Myocyte (in vitro differentiated cells): ENCODE results near the gene SAP30L. TPM values are rescaled to one million over a fixed set of nuclear protein-coding genes. Genes with fewer than 3 reads are reported as not detected.

Experiments
- DNase-seq: peaks from one replicate; pipeline ENCODE4 v3.0.0-alpha.2; 2012; ENCODE audit warnings: low read depth
- total RNA-seq: library from RNA; depleted of rRNA; stranded (reverse); fragments of >200 nt; gene quantifications from 2 replicates; pipeline ENCODE4 v1.2.3, GENCODE V29; 2014

The SAP30L gene
- total RNA-seq, 1 donor from 2014 or later: 20.2 TPM

DNA sequence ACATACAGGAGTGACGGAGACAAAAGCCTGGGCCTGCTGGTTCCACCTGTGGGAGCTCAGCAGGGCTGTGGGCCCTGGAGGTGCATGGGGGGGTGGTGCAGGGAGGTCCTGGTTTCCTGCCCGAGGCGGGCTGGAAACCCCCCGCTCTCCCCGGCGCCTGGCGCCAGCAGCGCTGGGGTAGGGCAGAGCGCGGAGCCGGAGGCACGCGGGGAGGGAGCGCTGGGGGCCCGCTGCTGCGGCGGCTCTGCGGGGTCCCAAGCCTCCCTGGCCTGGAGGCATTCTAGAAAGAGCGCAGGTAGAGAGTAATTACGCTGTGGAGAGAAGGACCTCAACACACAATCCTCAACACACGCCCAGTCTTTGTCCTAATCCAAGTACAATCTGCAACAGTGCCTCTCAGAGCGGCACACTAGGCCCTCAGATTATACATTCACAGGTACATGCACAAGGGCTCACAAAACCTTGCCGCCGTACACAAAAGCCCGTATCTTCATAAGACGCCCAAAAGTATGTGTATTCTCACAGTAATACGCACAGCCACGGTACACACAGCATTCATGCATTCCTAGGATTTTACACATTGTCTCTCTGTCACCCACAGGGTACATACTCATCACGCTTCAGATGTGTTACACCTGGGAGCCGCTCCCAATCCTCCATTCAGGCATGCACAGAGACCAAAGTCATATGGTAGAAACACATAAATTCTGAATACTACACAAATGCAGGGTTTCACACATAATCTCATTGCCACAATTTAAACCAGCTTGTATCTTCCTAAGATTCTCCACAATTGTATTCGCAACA, 34.4 kb downstream of the SAP30L start:
- no peak for DNase-seq

DNA sequence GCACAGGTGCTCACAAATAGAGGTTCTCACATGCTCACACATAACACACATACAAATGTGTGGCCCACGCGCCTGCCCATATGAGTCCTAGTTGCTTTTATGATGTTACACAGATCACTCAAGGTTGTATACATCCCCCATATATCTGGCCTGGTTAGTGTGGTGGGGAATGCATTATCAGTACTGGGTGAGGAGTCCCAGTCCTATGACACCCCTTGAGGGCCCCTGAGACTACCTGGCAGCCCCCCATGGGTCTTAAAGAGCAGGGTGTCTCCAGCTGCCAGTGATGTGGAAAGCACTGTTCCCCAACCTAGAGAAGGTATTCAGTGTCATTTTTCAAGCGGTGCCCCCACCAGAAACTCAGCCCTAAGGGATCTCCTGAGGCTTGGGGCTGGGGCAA, 35.0 kb downstream of the SAP30L start:
- no peak for DNase-seq

DNA sequence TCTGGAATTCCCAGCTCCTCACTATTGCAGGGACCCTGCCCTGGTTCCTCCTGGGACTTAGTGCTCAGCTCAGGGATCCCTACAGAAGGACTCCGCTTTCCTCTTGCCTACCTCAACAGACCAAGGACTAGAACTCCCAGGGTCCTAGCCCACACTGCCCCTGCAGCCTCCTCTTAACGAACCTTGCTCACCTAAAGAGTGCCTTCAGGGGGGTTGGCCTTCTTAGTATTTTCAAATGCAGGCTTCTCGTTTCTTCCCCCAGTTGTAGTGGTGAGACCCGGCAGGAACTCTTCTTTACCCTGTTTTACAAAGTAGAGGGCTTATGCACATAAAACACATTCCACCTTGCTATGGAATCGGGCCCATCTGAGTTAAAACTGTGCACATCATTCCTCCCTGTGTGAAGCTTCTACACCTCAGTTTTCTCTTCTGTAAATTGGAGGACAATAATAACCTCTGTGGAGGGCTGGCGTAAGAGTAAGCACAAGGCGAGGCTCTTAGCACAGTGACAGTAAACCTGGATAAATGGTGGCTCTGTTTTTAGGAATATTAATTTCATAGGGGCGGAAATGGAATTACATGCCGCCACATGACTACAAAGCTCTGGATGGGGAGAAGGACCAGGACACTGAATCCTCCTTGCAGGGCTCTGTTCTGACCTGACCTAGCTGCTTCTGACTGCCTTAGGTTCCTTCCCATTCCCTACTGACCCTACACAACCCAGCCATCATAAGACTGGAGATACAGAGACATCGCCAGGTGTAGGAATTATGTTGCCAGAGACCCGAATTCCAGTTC, 36.0 kb downstream of the SAP30L start:
- no peak for DNase-seq

DNA sequence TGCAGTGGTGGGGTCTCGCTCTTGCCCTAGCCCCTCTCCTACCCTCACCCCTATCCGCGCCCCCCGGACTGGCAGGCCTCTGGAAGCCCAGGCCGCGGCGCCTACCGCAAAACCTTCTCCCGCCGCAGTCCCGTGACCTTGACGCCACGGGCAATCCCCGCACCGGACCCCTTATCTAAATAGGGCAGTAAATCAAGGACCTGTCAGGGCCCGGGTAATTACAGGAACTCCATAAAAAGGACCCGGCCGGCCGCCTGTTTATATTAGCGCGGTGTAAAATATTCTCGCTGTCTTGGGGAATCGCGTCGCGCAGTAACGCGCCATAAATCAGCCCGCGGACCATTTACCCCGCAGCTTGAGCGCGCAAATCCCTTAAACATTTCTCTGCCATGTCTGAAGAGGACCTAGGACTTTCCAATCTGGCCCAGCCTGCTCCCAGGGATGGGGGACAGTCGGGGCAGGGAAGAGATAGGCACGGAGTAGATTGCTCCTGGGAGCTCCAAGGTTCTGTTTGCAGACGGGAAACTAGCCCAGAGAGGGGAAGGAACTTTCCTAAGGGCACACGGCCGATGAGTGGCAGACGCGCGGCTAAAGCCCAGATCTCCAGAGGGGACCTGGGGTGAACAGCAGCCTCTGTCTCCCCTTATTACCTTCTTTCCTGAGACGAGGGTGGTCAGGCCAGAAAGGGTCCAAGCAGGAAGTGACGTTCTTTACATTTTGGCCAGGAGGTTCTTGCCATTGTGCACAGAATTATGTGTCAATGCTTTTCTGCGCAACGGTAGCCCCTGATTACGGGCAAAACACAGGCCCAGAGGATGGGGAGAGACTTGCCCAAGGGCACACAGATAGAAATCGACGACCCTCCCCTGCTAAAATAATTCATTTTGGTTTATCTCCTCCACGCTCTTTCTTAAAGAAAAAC, 37.0 kb downstream of the SAP30L start:
- no peak for DNase-seq

DNA sequence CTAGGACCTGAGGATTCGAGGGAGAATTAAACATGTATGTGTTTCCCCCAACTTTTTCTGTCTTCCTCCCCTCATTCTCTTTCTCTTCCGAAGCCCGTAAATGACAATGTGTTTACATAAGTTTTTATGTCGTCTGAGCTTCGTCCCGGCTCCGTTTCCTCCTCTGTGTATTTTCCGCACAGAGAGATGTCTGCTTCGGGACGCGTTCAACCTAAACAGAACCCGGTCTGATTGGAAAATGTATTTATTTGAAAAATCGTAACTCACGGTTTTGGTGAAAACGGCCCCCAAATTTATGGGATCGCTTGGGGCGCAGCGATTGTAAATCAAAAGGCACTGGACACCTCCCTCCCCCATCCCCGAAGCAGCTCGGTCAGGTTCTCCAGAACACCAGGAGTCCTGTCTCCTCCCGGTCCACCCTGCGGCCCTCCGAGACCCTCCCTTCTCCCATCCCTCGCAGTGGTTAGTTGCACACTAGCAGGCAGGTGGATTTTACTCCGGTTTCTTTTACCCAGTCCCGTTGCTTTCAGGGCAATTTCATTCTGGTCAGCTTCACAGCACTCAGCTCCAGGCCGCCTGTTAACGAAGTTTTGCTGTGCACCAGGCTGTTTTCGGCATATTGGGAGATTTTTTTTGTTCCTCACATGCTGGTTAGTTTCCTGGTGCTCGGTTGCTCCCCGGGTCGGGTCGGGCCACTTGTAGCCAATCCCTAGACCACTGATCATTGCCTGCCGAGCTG, 38.0 kb downstream of the SAP30L start:
- DNase-seq: no peak

DNA sequence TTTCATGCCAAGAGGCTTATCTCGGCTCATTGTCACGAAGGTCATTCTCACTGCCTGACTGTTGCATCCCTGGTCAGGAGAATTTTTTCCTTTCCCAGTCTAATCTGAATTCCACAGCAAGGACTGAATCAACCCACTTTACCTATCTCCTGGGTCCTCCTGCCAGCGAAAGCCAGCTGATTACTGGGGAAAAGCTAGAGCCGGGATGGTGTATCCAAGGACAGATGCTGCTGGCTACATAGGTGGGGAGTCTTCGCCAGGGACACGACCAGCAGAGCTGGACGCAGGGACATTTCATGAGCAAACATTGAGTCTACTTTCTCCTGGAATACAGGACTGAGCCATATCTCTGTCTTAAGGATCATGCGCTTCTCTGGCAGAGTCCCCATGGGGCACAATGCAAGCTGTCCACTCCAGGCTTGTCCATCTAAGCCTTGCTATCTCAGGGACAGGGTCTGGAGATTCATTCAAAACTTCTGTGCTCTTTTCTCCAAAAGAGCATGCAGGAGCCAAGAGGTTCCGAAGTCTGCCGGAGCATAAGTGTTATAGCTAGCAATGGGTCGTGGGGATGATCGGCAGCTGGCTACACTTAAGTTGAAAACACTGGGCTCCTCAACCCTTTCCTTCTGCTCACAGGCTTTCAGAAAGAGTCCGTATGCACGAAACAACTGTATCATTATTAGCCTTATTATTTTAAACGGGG, 38.7 kb downstream of the SAP30L start:
- no peak for DNase-seq

DNA sequence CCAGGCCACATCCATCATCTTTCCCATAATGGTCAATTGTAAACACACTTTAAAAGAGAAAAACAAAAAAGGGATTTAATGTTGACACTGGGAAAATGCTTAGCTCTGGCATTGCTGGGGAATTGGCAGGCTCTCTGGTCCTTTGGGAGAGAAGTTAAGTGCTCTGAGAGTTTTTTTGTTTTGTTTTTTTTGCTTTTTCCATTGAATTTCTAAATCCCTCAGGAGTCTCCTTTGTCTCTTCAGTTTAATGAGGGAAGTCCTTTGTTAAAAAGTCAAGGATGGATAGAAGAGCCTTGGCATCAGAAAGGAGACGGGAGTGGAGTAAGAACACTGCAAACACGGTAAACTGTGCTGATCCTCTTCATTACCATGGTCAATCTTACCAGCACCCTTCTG, 39.3 kb downstream of the SAP30L start:
- DNase-seq: no peak

DNA sequence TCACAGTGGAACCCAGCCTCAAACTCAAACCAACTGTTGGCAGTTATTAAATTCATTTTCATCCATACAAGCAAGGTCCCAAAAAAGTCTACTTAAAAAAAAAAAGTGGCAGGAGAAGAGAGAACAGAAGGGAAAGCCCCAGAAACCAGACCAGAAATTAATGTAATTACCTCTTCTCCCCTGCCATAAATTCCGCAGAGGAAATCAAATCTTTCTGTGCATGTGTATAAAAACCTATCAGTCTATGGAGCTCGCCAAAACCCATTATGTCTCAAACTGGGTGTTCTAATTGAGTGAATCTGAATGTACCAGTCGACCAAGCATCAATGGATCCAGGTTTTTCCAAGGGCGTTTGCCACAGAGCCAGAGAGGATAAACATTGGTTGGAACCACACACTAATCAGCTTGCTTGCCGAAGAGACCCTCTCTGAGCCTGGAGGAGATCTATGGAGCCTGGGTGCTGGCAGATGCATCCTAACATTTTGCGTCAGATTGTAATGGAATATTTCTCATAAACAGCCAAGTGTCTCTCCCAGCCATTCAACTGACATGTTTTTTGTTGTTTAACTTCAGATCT, 40.1 kb downstream of the SAP30L start:
- no peak for DNase-seq

DNA sequence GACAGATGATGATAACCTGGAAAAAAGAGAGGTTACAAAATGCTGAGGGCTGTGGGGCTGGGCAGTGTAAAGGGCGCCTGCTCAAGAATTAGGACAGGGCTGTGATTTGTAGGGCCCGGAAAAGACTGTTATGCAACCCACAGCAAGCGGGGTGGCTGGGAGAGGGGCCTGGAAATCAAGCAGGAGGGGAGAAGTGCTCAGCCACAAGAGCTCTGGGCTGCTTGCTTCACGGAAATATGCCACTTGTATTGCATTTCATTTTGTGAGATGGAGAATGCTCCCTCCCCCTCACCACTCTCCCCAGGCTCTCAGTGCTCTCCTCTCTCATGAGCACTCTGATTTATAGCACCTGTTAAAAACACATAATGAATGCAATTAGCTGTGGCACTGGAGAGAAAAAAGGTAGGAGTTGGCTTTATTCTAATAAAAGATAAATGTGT, 40.6 kb downstream of the SAP30L start:
- DNase-seq: no peak

DNA sequence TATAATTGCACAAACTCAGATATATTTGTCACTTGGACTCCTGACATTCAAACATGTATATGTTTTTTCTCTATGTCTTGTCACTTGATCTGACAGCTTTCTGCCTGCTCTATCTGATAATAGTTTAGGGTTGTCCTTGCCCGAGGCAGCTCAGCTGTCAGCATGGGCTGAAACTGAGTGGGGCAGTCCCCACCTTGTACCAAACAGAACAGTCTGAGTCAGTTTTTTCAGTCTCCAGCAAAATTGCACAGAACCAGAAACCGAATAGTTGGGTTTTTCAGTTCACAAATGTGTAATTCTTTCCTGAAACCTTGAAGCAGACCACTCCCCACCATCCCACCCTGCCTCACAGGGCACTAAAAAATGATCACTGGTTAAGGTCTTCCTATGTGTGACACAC, 41.7 kb downstream of the SAP30L start:
- no peak for DNase-seq

DNA sequence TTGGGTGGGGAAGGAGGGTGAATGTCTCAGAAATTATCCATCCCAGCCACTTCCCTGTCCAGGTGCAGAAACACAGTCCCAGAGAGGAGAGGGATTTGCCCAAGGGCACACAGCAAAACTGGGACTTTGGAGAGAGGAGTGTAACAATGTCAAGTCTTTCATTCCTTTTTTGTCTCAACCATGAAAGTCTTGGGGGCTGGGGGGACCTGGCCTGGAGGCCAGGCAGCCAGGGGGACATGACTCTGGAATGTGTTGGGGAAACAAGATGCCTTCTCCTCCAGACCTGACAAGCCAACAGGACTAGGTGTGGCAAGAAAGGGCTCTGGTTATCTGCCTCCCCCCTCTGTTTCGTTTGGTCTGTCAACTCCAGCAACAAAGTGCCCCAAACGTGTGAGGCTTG, 46.1 kb downstream of the SAP30L start:
- DNase-seq: no peak

DNA sequence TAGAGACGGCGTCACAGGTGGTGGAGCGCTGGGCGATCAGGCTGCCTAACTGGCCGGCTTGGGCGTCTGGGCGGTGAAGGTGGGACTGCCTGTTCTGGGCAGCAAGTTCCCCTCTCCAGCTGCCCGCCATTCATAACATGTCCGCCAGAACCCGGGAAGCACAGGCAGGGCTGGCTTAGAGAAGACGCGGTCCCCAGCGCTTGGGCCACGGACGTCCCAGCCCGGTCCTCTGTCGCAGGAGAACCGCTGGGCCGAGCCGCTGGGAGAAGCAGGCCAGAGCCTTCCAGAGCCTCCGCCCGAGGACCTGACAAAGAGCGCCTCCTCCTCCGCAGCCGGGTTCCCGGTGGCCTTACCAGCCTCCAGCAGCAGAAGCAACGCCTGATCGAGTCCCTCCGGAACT, 47.5 kb downstream of the SAP30L start:
- DNase-seq: no peak

DNA sequence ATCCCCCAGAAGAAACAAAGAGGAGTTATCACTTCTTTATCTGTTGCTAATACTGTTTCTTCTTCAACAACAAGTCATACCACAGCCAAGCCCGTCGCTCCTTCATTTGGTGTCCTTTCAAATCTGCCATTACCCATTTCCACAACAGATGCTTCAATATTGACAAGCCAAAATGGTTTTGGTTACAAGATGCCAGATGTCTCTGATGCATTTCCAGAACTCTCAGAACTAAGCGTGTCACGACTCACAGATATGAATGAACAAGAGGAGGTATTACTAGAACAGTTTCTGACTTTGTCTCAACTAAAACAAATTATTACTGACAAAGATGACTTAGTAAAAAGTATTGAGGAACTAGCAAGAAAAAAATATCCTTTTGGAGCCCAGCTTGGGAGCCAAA, 48.2 kb downstream of the SAP30L start:
- no peak for DNase-seq

DNA sequence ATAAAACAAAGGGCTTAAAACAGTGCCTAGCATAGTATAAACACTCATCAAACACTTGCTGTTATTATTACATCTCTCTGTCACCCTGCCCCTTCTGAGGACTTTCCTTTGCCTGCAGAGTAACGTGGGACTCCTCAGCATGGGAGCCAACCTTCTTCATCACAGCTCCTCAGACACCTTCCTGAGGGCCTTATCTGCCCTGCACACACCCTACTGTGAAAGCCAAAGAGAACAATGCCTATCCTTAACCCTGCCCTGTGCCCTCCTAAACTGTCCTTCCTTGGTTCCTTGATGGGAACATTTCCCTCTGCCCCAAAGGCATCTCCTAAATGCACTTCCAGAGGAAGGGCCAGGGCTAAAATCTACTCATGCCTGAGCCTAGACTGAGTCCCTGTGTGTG, 52.8 kb downstream of the SAP30L start:
- no peak for DNase-seq

DNA sequence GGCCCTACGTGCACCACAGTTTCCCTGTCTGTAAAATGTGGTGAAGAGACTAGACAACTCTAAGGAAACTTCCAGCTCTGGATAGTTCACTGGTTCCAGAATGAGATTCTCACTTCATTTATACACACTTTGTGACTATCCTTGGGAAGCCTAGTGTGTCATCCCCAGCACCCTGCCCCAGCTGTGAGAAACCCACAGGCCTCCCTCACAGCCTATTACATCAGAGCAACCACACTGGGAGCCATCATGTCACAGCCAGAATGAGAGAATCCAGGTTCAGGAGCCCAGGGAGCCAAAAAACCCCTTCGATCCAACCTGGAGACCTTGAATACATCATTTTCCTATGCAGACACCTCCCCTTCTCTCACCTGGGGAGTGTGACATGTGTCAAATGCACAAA, 53.2 kb downstream of the SAP30L start:
- no peak for DNase-seq

DNA sequence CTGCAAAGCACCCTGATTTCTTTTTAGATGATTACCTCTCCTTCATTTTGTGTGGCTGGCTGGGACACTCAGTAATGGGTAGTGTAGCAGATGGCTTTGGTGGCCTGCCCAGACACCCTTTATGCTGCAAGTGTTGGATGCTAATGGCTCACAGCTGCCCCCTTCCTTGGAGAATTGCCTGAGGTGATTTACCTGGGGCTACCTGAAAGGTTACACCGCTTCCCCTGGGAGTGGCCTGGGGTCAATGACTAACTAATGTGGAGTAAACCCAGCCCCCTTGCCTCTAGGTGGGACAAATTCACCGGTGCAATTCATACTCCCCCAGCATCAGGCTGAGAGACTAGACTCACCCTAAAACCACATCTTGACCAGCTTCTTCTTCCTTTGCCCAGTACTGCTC, 55.8 kb downstream of the SAP30L start:
- no peak for DNase-seq

DNA sequence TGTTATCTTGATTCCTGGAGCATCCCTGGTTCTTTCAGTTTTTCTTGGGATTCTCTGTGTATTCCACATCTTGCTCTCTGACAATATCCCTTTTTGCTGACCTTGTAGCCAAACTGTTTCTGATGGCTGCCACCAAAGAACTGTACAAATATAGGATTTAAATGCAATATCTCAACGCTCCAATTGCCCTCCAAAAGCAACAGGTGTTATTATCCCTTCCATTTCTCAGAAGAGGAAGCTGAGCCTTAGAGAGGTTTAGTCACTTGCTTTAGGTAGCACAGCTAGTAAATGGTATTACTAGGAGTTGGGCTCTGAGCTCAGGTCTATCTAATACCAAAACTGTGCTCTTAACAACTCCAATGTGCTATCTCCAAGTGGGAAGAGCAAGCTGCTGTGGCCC, 56.4 kb downstream of the SAP30L start:
- no peak for DNase-seq

DNA sequence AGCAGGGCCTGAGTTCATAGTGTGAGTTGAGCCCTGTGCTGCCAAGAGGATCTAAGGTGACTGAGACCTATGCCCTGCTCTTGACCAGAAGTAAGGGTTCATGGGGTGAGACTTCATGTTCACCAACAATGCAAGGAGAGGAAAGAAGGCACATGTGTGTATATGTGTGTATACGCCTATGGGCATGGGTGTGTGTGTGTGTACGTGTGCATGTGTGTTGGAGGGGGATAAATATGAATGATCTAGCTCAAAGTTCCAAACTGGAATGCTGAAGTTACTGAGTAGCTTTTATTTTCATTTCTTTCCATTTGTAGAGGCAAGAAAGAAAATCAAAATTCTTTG, 57.9 kb downstream of the SAP30L start:
- no peak for DNase-seq

DNA sequence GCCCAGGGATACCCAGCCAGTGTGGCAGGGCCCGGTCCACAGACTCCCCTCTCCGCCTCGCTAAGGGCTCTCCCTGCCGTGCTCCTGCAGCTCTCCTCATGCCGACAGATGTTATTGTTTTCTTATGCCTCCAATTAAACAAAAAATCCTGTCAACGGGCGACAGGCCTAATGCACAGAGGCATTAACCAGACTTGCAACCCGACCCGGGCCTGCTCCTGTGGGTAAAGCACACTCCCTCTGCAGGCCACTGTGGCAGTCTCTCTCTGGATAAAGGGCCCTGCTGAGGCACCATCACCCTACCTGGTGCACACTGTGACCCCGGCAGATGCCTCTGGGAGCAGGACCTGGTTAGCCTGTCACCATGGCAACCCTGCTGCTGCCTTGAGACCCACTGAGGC, 59.8 kb downstream of the SAP30L start:
- no peak for DNase-seq
